ENCODE results near the gene ASAP3.

GRCh38 chr1:23521588-23521987 is 37.6 kb upstream of the ASAP3 start:
- TF ChIP-seq EZH2 (IDR thresholded peaks at IDR 0.05; ENCODE audit: borderline replicate concordance, low read depth, low read length, severe bottlenecking) (no peak), CTCF (IDR thresholded peaks at IDR 0.05; ENCODE audit: borderline replicate concordance, extremely low read depth, low read length, poor library complexity, severe bottlenecking) (no peak)
